Measurements from ENCODE around the gene CBX7.

CBX7 gene

GRCh38 chr22:39128508-39128907 lies 24.0 kb downstream of the CBX7 start:
- DNase-seq (ENCODE audit: low read depth in 2 of 3, low spot score in 2 of 3), result no peak

GRCh38 chr22:39125622-39126021 lies 26.9 kb downstream of the CBX7 start:
- no peak for DNase-seq (ENCODE audit: low read depth in 2 of 3, low spot score in 2 of 3)

GRCh38 chr22:39123751-39124581 lies 28.5 kb downstream of the CBX7 start:
- DNase-seq (ENCODE audit: low read depth in 2 of 3, low spot score in 2 of 3), result no peak

- DNase-seq (ENCODE audit: low read depth in 2 of 3, low spot score in 2 of 3), result no peak
Measured at GRCh38 chr22:39122772-39123470, 29.6 kb downstream of the CBX7 start.

GRCh38 chr22:39120983-39121382 lies 31.5 kb downstream of the CBX7 start:
- no peak for DNase-seq (ENCODE audit: low read depth in 2 of 3, low spot score in 2 of 3)

GRCh38 chr22:39117585-39118191 lies 34.8 kb downstream of the CBX7 start:
- peak; percentile 35 to 59 (median 46) for DNase-seq (ENCODE audit: low read depth in 2 of 3, low spot score in 2 of 3)

GRCh38 chr22:39115977-39116621 lies 36.4 kb downstream of the CBX7 start:
- no peak for DNase-seq (ENCODE audit: low read depth in 2 of 3, low spot score in 2 of 3)

GRCh38 chr22:39115570-39115969 lies 36.9 kb downstream of the CBX7 start:
- no peak for DNase-seq (ENCODE audit: low read depth in 2 of 3, low spot score in 2 of 3)

- DNase-seq (ENCODE audit: low read depth in 2 of 3, low spot score in 2 of 3), result no peak
Measured at GRCh38 chr22:39114112-39114511, 38.4 kb downstream of the CBX7 start.

- DNase-seq (ENCODE audit: low read depth in 2 of 3, low spot score in 2 of 3), result no peak
Measured at GRCh38 chr22:39110631-39111561, 41.6 kb downstream of the CBX7 start.

- DNase-seq (ENCODE audit: low read depth in 2 of 3, low spot score in 2 of 3), result no peak
Measured at GRCh38 chr22:39109361-39109760, 43.1 kb downstream of the CBX7 start.

GRCh38 chr22:39108487-39108886 lies 44.0 kb downstream of the CBX7 start:
- DNase-seq (ENCODE audit: low read depth in 2 of 3, low spot score in 2 of 3), result no peak

- DNase-seq (ENCODE audit: low read depth in 2 of 3, low spot score in 2 of 3), result no peak
Measured at GRCh38 chr22:39106326-39106725, 46.2 kb downstream of the CBX7 start.

GRCh38 chr22:39103431-39103830 lies 49.0 kb downstream of the CBX7 start:
- DNase-seq (ENCODE audit: low read depth in 2 of 3, low spot score in 2 of 3), result no peak

GRCh38 chr22:39101226-39101625 lies 51.3 kb downstream of the CBX7 start:
- DNase-seq (ENCODE audit: low read depth in 2 of 3, low spot score in 2 of 3), result no peak

- no peak for DNase-seq (ENCODE audit: low read depth in 2 of 3, low spot score in 2 of 3)
Measured at GRCh38 chr22:39098576-39098975, 53.9 kb downstream of the CBX7 start.

- DNase-seq (ENCODE audit: low read depth in 2 of 3, low spot score in 2 of 3), result no peak
Measured at GRCh38 chr22:39098026-39098425, 54.5 kb downstream of the CBX7 start.

GRCh38 chr22:39097098-39098020 lies 55.1 kb downstream of the CBX7 start, which contains the start of gene APOBEC3H:
Gene APOBEC3H (plus strand): TSS chr22:39097244. CDS start chr22:39100279, 3,035 bp downstream.
- DNase-seq (ENCODE audit: low read depth in 2 of 3, low spot score in 2 of 3), result no peak

- no peak for DNase-seq (ENCODE audit: low read depth in 2 of 3, low spot score in 2 of 3)
Measured at GRCh38 chr22:39095971-39096370, 56.5 kb downstream of the CBX7 start.

Data from activated CD8-positive, alpha-beta memory T cell treated with anti-CD3 and anti-CD28 coated beads for 48 hours (primary cell).